T-helper 2 cell treated with Interferon-gamma antibody and Interleukin-4, amounts not matched to agents 5 μg/mL and 100 μg/mL, for 36 hours (primary cell): ENCODE results near the gene SPIRE2.
A peak's percentile ranks its signal among the peaks of the same experiment; 100 is the strongest.
"Not testable (repeated sequence)": the region's sequence is repeated elsewhere in the genome, so short reads cannot be mapped to it uniquely, and the experiment has no call there.

ENCODE experiments used
- DNase-seq: peaks from one replicate; pipeline ENCODE4 v3.0.0; 2021; ENCODE audit warnings: low spot score
- H3K27ac Mint-ChIP-seq: one replicate; pipeline ENCODE4 v1.8.0; 2021; ENCODE audit warnings: mild to moderate bottlenecking, mixed read lengths
- H3K27me3 Mint-ChIP-seq: one replicate; pipeline ENCODE4 v1.8.0; 2021; ENCODE audit warnings: low read depth, mixed read lengths
- H3K36me3 Mint-ChIP-seq: one replicate; pipeline ENCODE4 v1.8.0; 2021; ENCODE audit warnings: low read depth, mixed read lengths
- H3K4me1 Mint-ChIP-seq: one replicate; pipeline ENCODE4 v1.8.0; 2021; ENCODE audit warnings: low read depth, mixed read lengths
- H3K4me3 Mint-ChIP-seq: one replicate; pipeline ENCODE4 v1.8.0; 2022; ENCODE audit warnings: mild to moderate bottlenecking, moderate library complexity, mixed read lengths
- H3K9me3 Mint-ChIP-seq: one replicate; pipeline ENCODE4 v1.8.0; 2021; ENCODE audit warnings: mixed read lengths

SPIRE2 gene

GRCh38 chr16:89823087-89823823, 5.0 kb upstream of the SPIRE2 start:
- peaks cover 6% of the 10 kb centered on the region for H3K4me1 Mint-ChIP-seq
- H3K27me3 Mint-ChIP-seq = peaks cover 14% of the 10 kb centered on the region
- no peaks in the 10 kb centered on the region for H3K36me3 Mint-ChIP-seq
- no peak overlapping the region for H3K4me3 Mint-ChIP-seq
- H3K9me3 Mint-ChIP-seq = no peaks in the 10 kb centered on the region
- H3K27ac Mint-ChIP-seq = no peak overlapping the region
- no peak for DNase-seq

DNA sequence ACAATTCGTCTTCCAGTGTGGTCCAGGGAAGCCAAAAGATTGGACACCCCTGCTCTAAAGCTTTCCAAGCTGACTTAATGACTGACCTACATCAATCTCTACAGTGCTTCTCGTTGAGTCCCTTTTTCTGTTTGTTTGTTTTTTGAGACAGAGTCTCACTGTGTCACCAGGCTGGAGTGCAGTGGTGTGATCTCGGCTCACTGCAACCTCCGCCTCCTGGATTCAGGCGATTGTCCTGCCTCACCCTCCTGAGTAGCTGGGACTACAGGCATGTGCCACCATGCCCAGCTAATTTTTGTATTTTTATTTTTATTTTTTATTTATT, 4.5 kb upstream of the SPIRE2 start:
- not testable (repeated sequence) for H3K27ac Mint-ChIP-seq

GRCh38 chr16:89826531-89827382, 1.5 kb upstream of the SPIRE2 start:
- Mint-ChIP-seq H3K36me3 (no peaks in the 10 kb centered on the region), H3K4me3 (peak overlapping the region; percentile 12), H3K4me1 (peaks cover 2% of the 10 kb centered on the region), H3K27me3 (peaks cover 27% of the 10 kb centered on the region), H3K27ac (no peak overlapping the region), H3K9me3 (no peaks in the 10 kb centered on the region)
- DNase-seq = no peak

More for the DNA sequence above, 4.5 kb upstream of the SPIRE2 start:
- H3K4me1 Mint-ChIP-seq, DNase-seq, H3K9me3 Mint-ChIP-seq, H3K4me3 Mint-ChIP-seq, H3K36me3 Mint-ChIP-seq: not testable (repeated sequence)
- H3K27me3 Mint-ChIP-seq = peaks cover 14% of the 10 kb centered on the region

- Mint-ChIP-seq H3K4me1 (peaks cover 2% of the 10 kb centered on the region), H3K36me3 (no peaks in the 10 kb centered on the region), H3K4me3 (peak overlapping the region; percentile 42), H3K9me3 (no peaks in the 10 kb centered on the region), H3K27me3 (peaks cover 27% of the 10 kb centered on the region), H3K27ac (no peak overlapping the region)
- no peak for DNase-seq
These were observed 684 bp upstream of the SPIRE2 start for GRCh38 chr16:89827383-89828198.

DNA sequence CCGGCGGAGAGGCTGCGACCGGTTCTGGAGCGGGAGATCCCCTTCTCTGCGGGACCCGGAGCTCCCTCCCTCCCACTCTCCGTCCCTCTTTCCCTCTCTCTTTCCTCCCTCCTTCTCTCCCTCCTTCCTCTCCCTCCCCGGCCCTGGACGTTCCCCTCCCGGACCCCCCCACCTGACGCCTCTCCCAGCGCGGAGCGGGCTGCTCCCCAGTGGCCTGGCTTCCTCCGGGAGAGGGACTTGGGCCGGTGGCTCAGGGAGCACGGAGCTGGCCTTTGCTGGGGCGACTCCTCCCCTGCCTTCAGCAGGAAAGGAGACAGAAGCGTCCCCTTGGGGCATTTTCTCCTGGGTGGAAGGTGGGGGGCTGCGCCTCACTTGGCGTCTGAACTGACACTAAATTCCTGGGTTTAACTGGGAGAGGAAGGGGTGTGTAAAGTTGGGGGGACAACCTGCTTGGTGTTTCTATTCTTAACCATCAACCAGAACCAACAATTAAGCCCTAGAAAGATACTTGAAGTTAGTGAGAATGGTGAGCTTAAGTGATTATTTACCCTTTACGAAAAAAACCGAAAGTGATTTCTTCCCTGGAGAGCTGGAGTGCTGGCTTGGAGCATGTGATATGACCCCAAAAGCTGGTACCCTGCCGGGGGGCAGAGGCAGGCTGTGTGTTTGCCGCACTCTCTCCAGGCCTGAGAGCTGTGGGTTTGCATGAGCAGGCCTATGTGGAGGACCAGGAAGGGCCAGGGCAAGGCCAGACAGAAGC, 775 bp downstream of the SPIRE2 start:
- no peak overlapping the region for H3K27ac Mint-ChIP-seq
- H3K9me3 Mint-ChIP-seq = no peaks in the 10 kb centered on the region
- peaks cover 2% of the 10 kb centered on the region for H3K4me1 Mint-ChIP-seq
- H3K27me3 Mint-ChIP-seq = peaks cover 27% of the 10 kb centered on the region
- no peaks in the 10 kb centered on the region for H3K36me3 Mint-ChIP-seq
- no peak for DNase-seq
- H3K4me3 Mint-ChIP-seq = peak overlapping the region; percentile 66

GRCh38 chr16:89829630-89830437, 1.6 kb downstream of the SPIRE2 start:
- H3K27ac Mint-ChIP-seq = no peak overlapping the region
- DNase-seq = no peak
- peak overlapping the region; percentile 61 for H3K4me3 Mint-ChIP-seq
- H3K9me3 Mint-ChIP-seq = no peaks in the 10 kb centered on the region
- H3K27me3 Mint-ChIP-seq = peaks cover 27% of the 10 kb centered on the region
- H3K4me1 Mint-ChIP-seq = peaks cover 2% of the 10 kb centered on the region
- no peaks in the 10 kb centered on the region for H3K36me3 Mint-ChIP-seq

- H3K27ac Mint-ChIP-seq = no peak overlapping the region
- peaks cover 20% of the 10 kb centered on the region for H3K27me3 Mint-ChIP-seq
- peaks cover 2% of the 10 kb centered on the region for H3K4me1 Mint-ChIP-seq
- no peak for DNase-seq
- no peaks in the 10 kb centered on the region for H3K9me3 Mint-ChIP-seq
- H3K4me3 Mint-ChIP-seq = no peak overlapping the region
- no peaks in the 10 kb centered on the region for H3K36me3 Mint-ChIP-seq
These were observed 3.6 kb downstream of the SPIRE2 start for GRCh38 chr16:89831810-89832328.

GRCh38 chr16:89833664-89834363, 5.5 kb downstream of the SPIRE2 start:
- not testable (repeated sequence) for H3K36me3 Mint-ChIP-seq, H3K27ac Mint-ChIP-seq, DNase-seq, H3K4me3 Mint-ChIP-seq, H3K4me1 Mint-ChIP-seq, H3K9me3 Mint-ChIP-seq
- H3K27me3 Mint-ChIP-seq = peaks cover 13% of the 10 kb centered on the region

- not testable (repeated sequence) for DNase-seq, H3K36me3 Mint-ChIP-seq, H3K27me3 Mint-ChIP-seq, H3K27ac Mint-ChIP-seq, H3K4me1 Mint-ChIP-seq, H3K9me3 Mint-ChIP-seq, H3K4me3 Mint-ChIP-seq
These were observed 6.6 kb downstream of the SPIRE2 start for GRCh38 chr16:89834813-89835363.

- not testable (repeated sequence) for H3K36me3 Mint-ChIP-seq, H3K9me3 Mint-ChIP-seq, H3K27me3 Mint-ChIP-seq, H3K4me3 Mint-ChIP-seq, H3K27ac Mint-ChIP-seq, DNase-seq
- H3K4me1 Mint-ChIP-seq = peaks cover 10% of the 10 kb centered on the region
These were observed 8.2 kb downstream of the SPIRE2 start for GRCh38 chr16:89836484-89836883.

DNA sequence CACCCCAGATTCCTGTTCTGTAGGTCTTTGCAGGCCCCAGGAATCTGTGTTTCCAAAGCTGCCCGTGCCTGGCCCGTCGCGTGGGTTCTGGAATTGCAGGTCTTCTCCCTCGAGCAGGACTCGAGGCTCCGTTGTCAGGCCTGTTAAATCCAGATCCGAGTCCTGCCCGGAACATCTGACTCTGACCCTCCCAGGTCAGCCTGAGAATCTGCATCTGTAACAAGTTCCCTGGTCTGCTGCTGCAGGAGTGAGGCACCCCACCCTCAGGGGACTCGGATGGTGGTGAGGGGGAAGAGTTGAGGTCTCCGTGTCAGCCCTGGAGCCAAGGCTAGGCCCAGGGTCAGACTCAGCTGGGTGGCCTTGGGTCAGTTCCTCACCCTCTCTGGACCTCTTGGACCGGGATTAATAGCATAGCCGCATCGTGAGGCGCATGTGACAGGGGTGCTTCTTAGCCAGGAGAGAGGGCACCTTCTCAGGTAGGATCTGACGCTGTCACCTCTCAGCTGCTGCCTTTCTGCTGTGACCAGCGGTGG, 8.8 kb downstream of the SPIRE2 start:
- no peaks in the 10 kb centered on the region for H3K36me3 Mint-ChIP-seq
- no peaks in the 10 kb centered on the region for H3K27me3 Mint-ChIP-seq
- H3K4me1 Mint-ChIP-seq = peaks cover 10% of the 10 kb centered on the region
- no peak overlapping the region for H3K27ac Mint-ChIP-seq
- H3K4me3 Mint-ChIP-seq = peak overlapping the region; percentile 61
- DNase-seq = no peak
- H3K9me3 Mint-ChIP-seq = no peaks in the 10 kb centered on the region

- no peak overlapping the region for H3K27ac Mint-ChIP-seq
- DNase-seq = no peak
- H3K4me3 Mint-ChIP-seq = no peak overlapping the region
These were observed 13.0 kb downstream of the SPIRE2 start for GRCh38 chr16:89841275-89841674.

More at GRCh38 chr16:89841275-89841674, 13.0 kb downstream of the SPIRE2 start:
- Mint-ChIP-seq H3K36me3 (no peaks in the 10 kb centered on the region), H3K27me3 (no peaks in the 10 kb centered on the region), H3K4me1 (peaks cover 16% of the 10 kb centered on the region), H3K9me3 (no peaks in the 10 kb centered on the region)
